GM19468 (cell line): ENCODE data around the gene BBS9.
"Not testable (repeated sequence)": the region's sequence is repeated elsewhere in the genome, so short reads cannot be mapped to it uniquely, and the experiment has no call there.

Experiments used
- ATAC-seq: cut with Tn5 transposase; IDR thresholded peaks from one replicate; pipeline ENCODE4 v1.9.1; 2021; ENCODE audit warnings: mild to moderate bottlenecking, moderate library complexity, moderate number of reproducible peaks; ENCODE audit not compliant: unreplicated experiment; ENCODE audit errors: extremely low read depth

Gene BBS9

GRCh38 chr7:33261585-33261984, 132.2 kb downstream of the BBS9 start:
- ATAC-seq: no peak

- no peak for ATAC-seq
These were observed 133.1 kb downstream of the BBS9 start for GRCh38 chr7:33262476-33262875.

GRCh38 chr7:33271839-33272371, 142.5 kb downstream of the BBS9 start:
- not testable (repeated sequence) for ATAC-seq

GRCh38 chr7:33273356-33273755, 144.0 kb downstream of the BBS9 start:
- no peak for ATAC-seq

- ATAC-seq: no peak
These were observed 147.0 kb downstream of the BBS9 start for GRCh38 chr7:33276325-33276724.

- ATAC-seq: no peak
These were observed 147.4 kb downstream of the BBS9 start for GRCh38 chr7:33276729-33277128.

- ATAC-seq: no peak
These were observed 148.7 kb downstream of the BBS9 start for GRCh38 chr7:33278095-33278494.

GRCh38 chr7:33286501-33286900, 157.1 kb downstream of the BBS9 start:
- ATAC-seq: no peak

GRCh38 chr7:33287738-33288137, 158.4 kb downstream of the BBS9 start:
- ATAC-seq: no peak

GRCh38 chr7:33298848-33299247, 169.5 kb downstream of the BBS9 start:
- ATAC-seq: no peak

GRCh38 chr7:33299425-33299824, 170.1 kb downstream of the BBS9 start:
- ATAC-seq: no peak

- ATAC-seq: no peak
These were observed 170.8 kb downstream of the BBS9 start for GRCh38 chr7:33300131-33300530.

GRCh38 chr7:33300742-33301141, 171.4 kb downstream of the BBS9 start:
- ATAC-seq: no peak

- ATAC-seq: not testable (repeated sequence)
These were observed 174.7 kb downstream of the BBS9 start for GRCh38 chr7:33303978-33304557.

GRCh38 chr7:33307205-33307604, 177.8 kb downstream of the BBS9 start:
- ATAC-seq: no peak

- no peak for ATAC-seq
These were observed 181.2 kb downstream of the BBS9 start for GRCh38 chr7:33310546-33310945.

- no peak for ATAC-seq
These were observed 196.6 kb downstream of the BBS9 start for GRCh38 chr7:33325754-33326484.

GRCh38 chr7:33326485-33326848, 197.1 kb downstream of the BBS9 start:
- ATAC-seq: no peak

GRCh38 chr7:33327427-33327826, 198.1 kb downstream of the BBS9 start:
- no peak for ATAC-seq

GRCh38 chr7:33334349-33334748, 205.0 kb downstream of the BBS9 start:
- ATAC-seq: no peak

- ATAC-seq: no peak
These were observed 207.5 kb downstream of the BBS9 start for GRCh38 chr7:33336820-33337219.
